ENCODE data around the gene FXYD6.

FXYD6 gene

GRCh38 chr11:117828611-117829368 is 47.7 kb downstream of the FXYD6 start:
- DNase-seq: no peak

GRCh38 chr11:117827521-117828511 is 48.6 kb downstream of the FXYD6 start:
- no peak for DNase-seq

GRCh38 chr11:117826832-117827231 is 49.6 kb downstream of the FXYD6 start:
- no peak for DNase-seq

- DNase-seq: no peak
These were observed 50.3 kb downstream of the FXYD6 start for GRCh38 chr11:117826190-117826570.

GRCh38 chr11:117825538-117826189 is 50.8 kb downstream of the FXYD6 start:
- no peak for DNase-seq

GRCh38 chr11:117824571-117825537 is 51.6 kb downstream of the FXYD6 start, which contains the start of gene FXYD2:
Gene FXYD2 (minus strand): TSS chr11:117824744. CDS start chr11:117824678, 66 bp downstream.
- DNase-seq: no peak

GRCh38 chr11:117823946-117824420 is 52.5 kb downstream of the FXYD6 start:
- DNase-seq: no peak

GRCh38 chr11:117823294-117823945 is 53.0 kb downstream of the FXYD6 start:
- no peak for DNase-seq

- no peak for DNase-seq
These were observed 54.1 kb downstream of the FXYD6 start for GRCh38 chr11:117822074-117823033.

GRCh38 chr11:117821431-117821830 is 55.0 kb downstream of the FXYD6 start:
- no peak for DNase-seq

GRCh38 chr11:117820516-117820915 is 55.9 kb downstream of the FXYD6 start:
- no peak for DNase-seq

GRCh38 chr11:117820071-117820470 is 56.4 kb downstream of the FXYD6 start:
- no peak for DNase-seq

- no peak for DNase-seq
These were observed 57.1 kb downstream of the FXYD6 start for GRCh38 chr11:117819096-117820040.

GRCh38 chr11:117818041-117818873 is 58.2 kb downstream of the FXYD6 start:
- no peak for DNase-seq

GRCh38 chr11:117817368-117818040 is 59.0 kb downstream of the FXYD6 start:
- peak; percentile 19 for DNase-seq

GRCh38 chr11:117816846-117817367 is 59.6 kb downstream of the FXYD6 start:
- no peak for DNase-seq
